NCI-H2029 (cell line): ENCODE data around the gene ABCA8.
"Not testable (repeated sequence)": the region's sequence is repeated elsewhere in the genome, so short reads cannot be mapped to it uniquely, and the experiment has no call there.

ENCODE experiments used
- DNase-seq: peaks from one replicate; lab custom pipeline; 2025; lab: John Stamatoyannopoulos, UW

Gene ABCA8

GRCh38 chr17:68955181-68955841, at the start of gene ABCA8:
Gene ABCA8 (minus strand): TSS chr17:68955392. CDS start chr17:68942034, 13,358 bp downstream.
- DNase-seq, result no peak

GRCh38 chr17:69004759-69005158, 49.6 kb upstream of the ABCA8 start:
- not testable (repeated sequence) for DNase-seq

DNA sequence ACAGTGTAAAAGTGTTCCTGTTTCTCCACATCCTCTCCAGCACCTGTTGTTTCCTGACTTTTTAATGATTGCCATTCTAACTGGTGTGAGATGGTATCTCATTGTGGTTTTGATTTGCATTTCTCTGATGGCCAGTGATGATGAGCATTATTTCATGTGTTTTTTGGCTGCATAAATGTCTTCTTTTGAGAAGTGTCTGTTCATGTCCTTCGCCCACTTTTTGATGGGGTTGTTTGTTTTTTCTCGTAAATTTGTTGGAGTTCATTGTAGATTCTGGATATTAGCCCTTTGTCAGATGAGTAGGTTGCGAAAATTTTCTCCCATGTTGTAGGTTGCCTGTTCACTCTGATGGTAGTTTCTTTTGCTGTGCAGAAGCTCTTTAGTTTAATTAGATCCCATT, 44.6 kb upstream of the ABCA8 start:
- DNase-seq, result not testable (repeated sequence)

DNA sequence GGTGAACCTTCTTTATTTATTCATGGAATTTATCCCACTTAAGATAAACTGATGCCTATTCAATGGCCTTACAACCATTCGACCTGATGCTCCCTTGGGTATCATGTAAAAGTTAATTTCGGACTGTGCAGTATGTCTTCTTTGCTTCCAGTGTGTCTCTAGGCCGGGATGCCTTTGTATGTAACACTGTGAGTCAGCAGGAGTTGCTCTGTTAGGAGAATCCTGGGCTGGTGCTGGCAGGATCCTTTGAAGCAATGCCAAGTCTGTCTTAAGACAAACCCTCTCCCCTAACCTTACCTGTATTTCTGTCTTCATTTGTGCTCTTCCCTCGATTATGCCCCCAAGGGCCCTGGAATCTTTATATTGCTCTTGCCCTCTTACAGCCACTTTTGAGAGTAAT, 37.9 kb upstream of the ABCA8 start:
- DNase-seq, result no peak

DNA sequence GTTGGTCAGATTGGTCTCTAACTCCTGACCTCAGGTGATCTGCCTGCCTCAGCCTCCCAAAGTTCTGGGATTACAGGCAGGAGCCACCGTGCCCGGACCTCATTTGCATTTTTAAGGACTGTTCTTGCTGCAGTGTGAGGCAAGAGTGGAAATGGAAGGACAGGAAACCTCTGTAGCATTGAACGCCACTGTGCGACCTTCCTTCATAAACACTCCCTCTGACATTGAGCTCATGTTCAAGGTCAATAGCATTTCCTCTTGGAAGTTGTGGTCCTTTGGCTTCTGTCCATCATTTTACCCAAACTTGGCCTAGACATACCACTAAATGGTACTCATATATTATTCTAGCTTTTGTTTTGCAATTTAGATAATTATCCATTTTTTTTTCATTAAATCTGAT, 32.8 kb upstream of the ABCA8 start:
- no peak for DNase-seq

DNA sequence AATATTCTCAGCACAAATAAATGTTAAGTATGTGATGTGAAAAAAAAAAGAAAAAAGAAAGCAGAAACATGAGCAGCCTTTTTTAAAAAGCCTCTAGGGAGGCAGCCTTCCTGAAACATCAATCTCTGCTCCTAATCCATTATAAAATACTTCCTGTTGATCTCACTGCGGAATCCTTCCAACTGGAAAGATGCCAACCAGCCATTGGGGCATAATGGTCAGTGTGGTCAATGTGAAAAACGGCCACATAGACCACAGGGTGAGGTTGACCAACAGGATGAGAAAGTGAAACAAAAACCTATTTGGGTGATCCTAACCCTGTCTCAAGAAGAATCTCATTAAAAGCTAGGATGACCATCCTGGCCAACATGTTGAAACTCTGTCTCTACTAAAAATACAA, 26.1 kb upstream of the ABCA8 start:
- DNase-seq, result no peak

DNA sequence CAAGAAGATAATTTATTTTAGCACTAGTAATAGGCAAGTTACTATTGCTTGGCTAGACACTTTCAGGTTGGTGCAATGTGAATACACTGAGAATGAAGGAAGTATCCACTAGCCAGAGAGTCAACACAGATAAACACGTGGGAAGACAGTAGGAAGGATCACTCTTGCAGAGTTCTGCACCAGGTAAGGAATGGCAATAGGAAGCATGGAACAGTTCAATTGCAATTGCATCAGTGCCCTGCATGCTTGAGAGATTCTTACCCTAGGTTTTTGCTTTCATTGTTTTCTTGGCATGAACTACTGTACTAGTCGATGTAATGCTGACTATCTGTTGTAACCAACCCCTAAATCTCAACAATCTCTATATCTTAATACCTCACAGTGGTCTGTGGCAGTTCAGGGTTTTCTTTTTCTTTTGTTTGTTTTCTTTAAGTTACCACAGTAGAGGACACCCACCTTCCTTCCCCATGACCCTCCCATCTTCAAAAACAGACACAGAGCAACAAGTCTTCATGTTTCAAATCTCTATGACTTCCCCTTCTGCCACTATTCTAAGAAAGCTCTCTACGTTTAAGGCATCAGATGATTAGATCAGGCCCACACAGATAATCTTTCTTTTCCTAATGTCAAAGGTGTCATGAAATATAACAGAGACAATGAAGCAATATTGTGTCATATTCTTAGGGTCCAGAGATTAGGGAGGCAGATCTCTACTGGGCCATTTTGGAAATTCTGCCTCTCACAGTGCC, 18.1 kb upstream of the ABCA8 start:
- no peak for DNase-seq

DNA sequence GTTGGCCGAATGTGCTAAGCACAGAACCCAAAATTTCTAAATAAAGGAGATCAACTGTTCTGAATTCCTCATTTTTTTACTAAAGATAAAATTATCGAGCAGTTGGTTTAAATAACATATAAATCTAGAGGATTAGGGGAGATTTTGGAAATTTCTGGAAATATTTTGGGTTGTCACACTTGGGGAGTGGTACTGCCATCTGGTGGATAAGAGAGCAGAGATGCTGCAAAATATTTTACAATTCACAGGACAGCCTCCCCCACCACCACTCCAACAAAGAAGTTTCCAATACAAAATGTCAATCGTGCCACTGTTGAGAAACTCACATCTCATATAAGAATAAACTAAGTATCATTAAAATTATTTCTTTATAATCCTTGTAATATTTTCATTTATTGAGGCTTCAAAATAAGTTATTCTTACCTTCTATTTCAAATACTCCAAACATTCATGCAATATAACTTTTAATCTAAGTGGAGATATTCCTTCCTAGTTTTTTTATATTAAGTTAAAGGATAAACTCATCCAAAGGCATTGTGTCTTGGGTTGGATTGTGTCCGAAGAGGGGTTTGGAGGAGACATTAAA, 17.0 kb upstream of the ABCA8 start:
- no peak for DNase-seq

DNA sequence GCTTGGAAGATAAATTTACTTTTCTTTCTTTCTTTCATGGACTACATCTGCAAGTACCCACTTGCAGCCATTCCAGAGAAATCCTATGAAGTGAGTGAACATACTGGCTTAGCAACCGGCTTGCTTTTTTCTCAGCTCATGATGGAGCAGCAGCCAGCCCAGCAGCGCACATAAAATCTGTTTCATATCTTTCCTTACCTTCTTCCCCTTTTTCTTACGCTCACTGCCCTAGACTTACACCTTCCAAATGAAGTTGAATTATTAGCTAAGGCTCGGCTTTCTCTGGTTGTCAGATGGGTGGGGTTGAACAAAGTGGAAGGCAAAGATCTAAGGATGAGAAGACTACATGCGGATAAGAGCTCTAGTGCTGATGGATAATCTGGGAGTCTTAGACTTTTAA, 13.9 kb upstream of the ABCA8 start:
- DNase-seq, result no peak

- no peak for DNase-seq
These were observed 8.8 kb upstream of the ABCA8 start for GRCh38 chr17:68963958-68964357.

- no peak for DNase-seq
These were observed 6.2 kb upstream of the ABCA8 start for GRCh38 chr17:68961214-68961882.

DNA sequence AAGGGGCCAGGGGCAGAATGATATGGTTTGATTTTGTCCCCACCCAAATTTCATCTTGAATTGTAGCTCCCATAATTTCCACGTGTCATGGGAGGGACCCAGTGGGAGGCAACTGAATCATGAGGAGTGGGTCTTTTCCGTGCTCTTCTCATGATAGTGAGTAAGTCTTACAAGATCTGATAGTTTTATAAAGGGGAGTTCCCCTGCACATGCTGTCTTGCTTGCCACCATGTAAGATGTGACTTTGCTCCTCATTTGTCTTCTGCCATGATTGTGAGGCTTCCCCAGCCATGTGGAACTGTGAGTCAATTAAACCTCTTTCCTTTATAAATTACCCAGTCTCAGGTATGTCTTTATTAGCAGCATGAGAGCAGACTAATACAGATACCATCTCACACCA, 3.9 kb upstream of the ABCA8 start:
- DNase-seq, result not testable (repeated sequence)

GRCh38 chr17:68957944-68958343, 2.8 kb upstream of the ABCA8 start:
- no peak for DNase-seq

DNA sequence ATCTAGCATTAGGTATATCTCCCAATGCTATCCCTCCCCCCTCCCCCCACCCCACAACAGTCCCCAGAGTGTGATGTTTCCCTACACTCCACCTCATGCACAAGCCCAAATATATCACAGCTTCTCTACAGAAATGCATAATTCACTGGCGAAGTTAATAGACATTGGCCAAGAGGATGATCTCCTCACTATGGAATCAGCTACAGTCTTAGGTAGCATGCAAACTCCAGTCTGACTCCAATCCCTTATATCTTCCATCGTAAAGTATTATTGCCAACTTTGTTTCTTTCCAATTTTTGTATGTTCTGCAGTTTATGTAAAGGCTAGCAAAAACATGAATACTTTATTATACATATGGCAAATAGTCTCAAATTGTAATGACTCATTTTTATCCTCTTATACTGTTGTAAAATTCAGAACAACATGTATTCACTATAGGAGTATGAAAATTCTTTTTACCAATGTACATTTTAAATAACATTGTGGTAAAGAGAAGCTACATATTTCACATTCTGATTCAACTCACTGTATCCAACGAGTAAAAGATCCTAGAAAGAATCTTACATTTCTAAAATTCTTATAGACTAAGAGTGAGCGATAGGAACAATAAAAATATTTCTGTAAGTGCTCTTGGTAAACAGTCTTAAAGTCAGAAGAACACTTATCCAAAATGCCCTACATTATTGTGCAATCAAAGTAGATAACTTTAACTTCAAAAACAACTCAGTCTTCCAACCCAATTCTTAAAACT, 871 bp downstream of the ABCA8 start:
- DNase-seq, result no peak

- DNase-seq, result no peak
These were observed 1.7 kb downstream of the ABCA8 start for GRCh38 chr17:68953340-68953997.

- DNase-seq, result no peak
These were observed 4.5 kb downstream of the ABCA8 start for GRCh38 chr17:68950725-68951124.

DNA sequence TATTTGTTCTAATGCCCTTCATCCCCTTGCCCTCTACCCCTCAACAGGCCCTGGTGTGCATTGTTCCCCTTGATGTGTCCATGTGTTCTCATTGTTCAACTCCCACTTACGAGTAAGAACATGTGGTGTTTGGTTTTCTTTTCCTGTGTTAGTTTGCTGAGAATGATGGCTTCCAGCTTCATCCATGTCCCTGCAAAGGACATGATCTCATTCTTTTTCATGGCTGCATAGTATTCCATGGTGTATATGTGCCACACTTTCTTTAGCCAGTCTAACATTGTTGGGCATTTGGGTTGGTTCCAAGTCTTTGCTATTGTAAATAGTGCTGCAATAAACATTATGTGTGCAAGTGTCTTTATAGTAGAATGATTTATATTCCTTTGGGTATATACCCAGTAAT, 7.3 kb downstream of the ABCA8 start:
- DNase-seq, result not testable (repeated sequence)

- no peak for DNase-seq
These were observed 10.7 kb downstream of the ABCA8 start for GRCh38 chr17:68944435-68945035.

GRCh38 chr17:68943812-68944182, 11.4 kb downstream of the ABCA8 start:
- DNase-seq, result not testable (repeated sequence)

DNA sequence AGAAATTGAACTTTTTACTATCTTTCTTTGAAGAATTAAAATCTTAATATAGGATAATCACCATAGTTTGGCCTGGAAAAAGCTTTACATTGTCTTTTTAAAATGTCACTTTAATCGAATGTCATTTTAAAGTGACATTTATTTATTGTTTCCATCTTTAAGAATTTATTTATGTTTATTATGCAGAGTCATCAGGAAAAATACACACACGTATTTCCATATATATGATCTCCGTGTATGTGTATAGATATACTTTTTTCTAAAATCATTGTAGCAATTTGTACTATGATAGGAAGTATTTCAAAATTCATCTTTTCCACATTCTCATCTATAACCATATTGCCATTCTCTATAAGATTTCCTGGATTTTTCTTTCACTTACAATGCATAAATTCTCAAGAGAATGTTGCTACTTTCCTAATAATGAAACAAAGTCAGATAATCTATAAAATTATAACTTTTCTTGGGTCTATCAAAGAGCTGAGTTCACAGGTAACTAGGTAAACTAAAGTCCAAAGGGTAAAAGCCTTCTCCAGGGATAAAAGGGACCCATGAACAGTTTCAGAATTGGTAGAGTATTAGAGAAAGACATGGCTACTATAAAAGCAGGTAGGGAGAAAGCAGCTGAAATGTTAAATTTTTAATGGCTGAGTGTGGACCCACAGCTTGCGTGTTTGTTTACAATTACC, 11.9 kb downstream of the ABCA8 start:
- no peak for DNase-seq

DNA sequence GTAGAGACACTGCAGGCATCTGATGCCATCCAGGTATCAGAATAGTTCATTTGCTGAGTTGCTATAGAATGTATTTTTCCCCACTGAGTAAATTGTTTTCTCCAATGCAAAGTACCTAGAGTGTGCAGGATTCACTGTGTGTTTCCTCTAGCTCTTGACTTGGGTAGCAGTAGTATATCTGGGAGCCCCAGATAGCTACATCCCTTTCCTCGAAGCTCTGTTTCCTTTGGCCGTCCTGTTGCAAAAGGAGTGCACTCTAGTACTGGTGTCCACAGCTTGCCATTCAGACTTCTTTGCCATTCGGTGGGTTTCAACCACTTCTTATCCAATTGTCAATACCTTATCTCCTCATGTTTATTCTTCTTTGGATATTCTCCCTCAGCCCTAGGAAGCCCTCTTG, 12.8 kb downstream of the ABCA8 start:
- DNase-seq, result no peak
